Transverse colon (tissue), 4 donors: ENCODE results near the gene HSF5. TPM values are rescaled to one million over a fixed set of nuclear protein-coding genes. Genes with fewer than 3 reads are reported as not detected.
A peak's percentile ranks its signal among the peaks of the same experiment; 100 is the strongest.

Experiments
- DNase-seq: peaks from one replicate; pipeline ENCODE4 v3.0.0-alpha.2; 2019
- H3K27ac ChIP-seq, 4 donors: fragments of 200-600 bp; sonication (generic); 2 replicates each; pipeline ENCODE4 v1.5.1; 2016 to 2018; ENCODE audit warnings: inconsistent platforms in 4 of 4
- H3K27me3 ChIP-seq: fragments of 200-600 bp; sonication (generic); 2 replicates; pipeline ENCODE4 v1.5.1; 2017; ENCODE audit warnings: inconsistent platforms
- H3K36me3 ChIP-seq, 4 donors: fragments of 200-600 bp; sonication (generic); 2 replicates each; pipeline ENCODE4 v1.5.1; 2017 to 2019; ENCODE audit warnings: inconsistent platforms in 4 of 4
- H3K4me1 ChIP-seq, 4 donors: fragments of 200-600 bp; sonication (generic); 2 replicates each; pipeline ENCODE4 v1.5.1; 2017 to 2020; ENCODE audit warnings: inconsistent platforms in 4 of 4
- H3K4me3 ChIP-seq, 4 donors: fragments of 200-600 bp; sonication (generic); 1 replicate in 1 of 4; 2 replicates in 3 of 4; pipeline versions ENCODE4 v1.5.1 to v1.6.1; 2017 to 2019; ENCODE audit warnings: inconsistent platforms in 4 of 4
- H3K9me3 ChIP-seq, 2 donors: fragments of 200-600 bp; sonication (generic); 2 replicates each; pipeline ENCODE4 v1.5.1; 2017 to 2019; ENCODE audit warnings: inconsistent platforms in 2 of 2
- CTCF ChIP-seq, 5 experiments: fragments of 200-600 bp in 3 of 5; fragments of 450-650 bp in 2 of 5; sonication (generic) in 3 of 5; IDR thresholded peaks; 1 replicate in 2 of 5; 2 replicates in 3 of 5; pipeline ENCODE4 v1.5.1; 2016 to 2017; ENCODE audit warnings: antibody characterized with exemption in 5 of 5, inconsistent platforms in 3 of 5, mild to moderate bottlenecking in 2 of 5, moderate library complexity in 1 of 5
- EP300 ChIP-seq: sonication (generic); formaldehyde crosslinking; IDR thresholded peaks from one replicate; pipeline ENCODE4 v1.6.1; 2017; ENCODE audit warnings: antibody characterized with exemption, low read depth
- POLR2A ChIP-seq: fragments of 450-650 bp; IDR thresholded peaks from one replicate; pipeline ENCODE4 v1.6.1; 2016; ENCODE audit warnings: antibody characterized with exemption, mild to moderate bottlenecking, moderate library complexity
- POLR2AphosphoS5 ChIP-seq, 3 donors: sonication (generic); formaldehyde crosslinking; IDR thresholded peaks; one replicate each; pipeline ENCODE4 v1.6.1; 2016; ENCODE audit warnings: antibody characterized with exemption in 3 of 3
- whole genome bisulfite sequencing, 2 donors: methylation state at CpG; one replicate each; pipeline ENCODE4 v1.1.5; 2018; ENCODE audit warnings: low coverage in 1 of 2; 5-methylcytosine and 5-hydroxymethylcytosine counted together
- in situ Hi-C, 4 donors: fragments of 200-750 bp; cut with MboI; loops; one replicate each; pipeline versions ENCODE4 v1.15.0 to v1.15.1; 2017; ENCODE audit warnings: low sequenced_read_pairs in 3 of 4, low pct_ligation_motif_present in 1 of 4, low pct_unique_long_range_greater_than_20kb in 1 of 4
- intact Hi-C: fragments of 100-400 bp; cut with DNase I; formaldehyde crosslinking; loops from one replicate; pipeline ENCODE4 v1.15.1; 2023; ENCODE audit warnings: low total_unique reads
- total RNA-seq, 4 donors: library from RNA; depleted of rRNA; stranded (reverse); fragments of >200 nt; gene quantifications; one replicate each; pipeline ENCODE4 v1.1.0, GENCODE V29; 2016

HSF5 gene
- total RNA-seq, 4 donors from 2014 or later: 0.16 TPM; not detected in 3

GRCh38 chr17:58390884-58391283, 97.3 kb downstream of the HSF5 start:
- no peaks in the 10 kb centered on the region for H3K36me3 ChIP-seq
- TF ChIP-seq POLR2A (no peak), EP300 (no peak), CTCF (IDR thresholded peaks at IDR 0.05) (no peak), POLR2AphosphoS5 (IDR thresholded peaks at IDR 0.05) (no peak)
- no peaks in the 10 kb centered on the region for H3K9me3 ChIP-seq
- peaks cover 4 to 79% (median 28%) of the 10 kb centered on the region in 4 donors for H3K4me1 ChIP-seq
- in situ Hi-C loops: no loop called here
- intact Hi-C loops: no loop called here
- H3K27ac ChIP-seq: peak overlapping the region; percentile 55 to 79 (median 62)
- no peak for DNase-seq
- WGBS, 2 donors: 47 to 76% methylated on average over 2 of the region's 2 CpGs
- H3K27me3 ChIP-seq: no peaks in the 10 kb centered on the region
- H3K4me3 ChIP-seq: no peak overlapping the region

- in situ Hi-C loops: no loop called here
- no peak overlapping the region for H3K4me3 ChIP-seq
- TF ChIP-seq POLR2AphosphoS5 (IDR thresholded peaks at IDR 0.05) (no peak), CTCF (IDR thresholded peaks at IDR 0.05) (no peak), POLR2A (no peak), EP300 (no peak)
- no peak for DNase-seq
- no peaks in the 10 kb centered on the region for H3K27me3 ChIP-seq
- H3K4me1 ChIP-seq: peaks cover 6 to 82% (median 28%) of the 10 kb centered on the region in 4 donors
- H3K9me3 ChIP-seq: no peaks in the 10 kb centered on the region
- intact Hi-C loops: no loop called here
- no peaks in the 10 kb centered on the region for H3K36me3 ChIP-seq
- H3K27ac ChIP-seq: peak overlapping the region; percentile 57 to 79 (median 66)
- WGBS, 2 donors: 14 to 40% methylated on average over 2 to 3 of the region's 3 CpGs
Observed at GRCh38 chr17:58388302-58389190, 99.7 kb downstream of the HSF5 start.

- WGBS, 2 donors: 43 to 55% methylated on average over 1 of the region's 1 CpG
- Histone ChIP-seq H3K27me3 (no peaks in the 10 kb centered on the region), H3K4me1 (peaks cover 7 to 88% (median 34%) of the 10 kb centered on the region in 4 donors), H3K9me3 (no peaks in the 10 kb centered on the region), H3K36me3 (no peaks in the 10 kb centered on the region), H3K27ac (peak overlapping the region; percentile 59 to 79 (median 70)), H3K4me3 (no peak overlapping the region)
- in situ Hi-C loops: no loop called here
- DNase-seq: peak; percentile 66
- intact Hi-C loops: no loop called here
- peak in 1 of 3 donors; percentile 63 for TF ChIP-seq POLR2AphosphoS5 (IDR thresholded peaks at IDR 0.05)
- TF ChIP-seq POLR2A: no peak
Observed at GRCh38 chr17:58387834-58388233, 100.4 kb downstream of the HSF5 start.

GRCh38 chr17:58386708-58387107, 101.5 kb downstream of the HSF5 start:
- intact Hi-C loops (no loop called here), in situ Hi-C loops (no loop called here)
- Histone ChIP-seq H3K4me1 (peaks cover 10 to 88% (median 43%) of the 10 kb centered on the region in 4 donors), H3K27ac (peak overlapping the region in 2 of 4 donors; percentile 68 to 72), H3K4me3 (no peak overlapping the region), H3K9me3 (no peaks in the 10 kb centered on the region), H3K36me3 (no peaks in the 10 kb centered on the region), H3K27me3 (no peaks in the 10 kb centered on the region)
- DNase-seq: no peak
- WGBS, 2 donors: 45 to 52% methylated on average over 2 to 3 of the region's 3 CpGs
- TF ChIP-seq EP300 (no peak), POLR2AphosphoS5 (IDR thresholded peaks at IDR 0.05) (no peak)

- TF ChIP-seq POLR2A (no peak), CTCF (IDR thresholded peaks at IDR 0.05) (no peak), POLR2AphosphoS5 (IDR thresholded peaks at IDR 0.05) (no peak)
Observed at GRCh38 chr17:58385359-58385899, 102.8 kb downstream of the HSF5 start.

More at GRCh38 chr17:58385359-58385899, 102.8 kb downstream of the HSF5 start:
- Histone ChIP-seq H3K4me3 (no peak overlapping the region), H3K27ac (peak overlapping the region in 3 of 4 donors; percentile 54 to 72 (median 57)), H3K9me3 (no peaks in the 10 kb centered on the region), H3K4me1 (peaks cover 12 to 89% (median 49%) of the 10 kb centered on the region in 4 donors), H3K36me3 (no peaks in the 10 kb centered on the region), H3K27me3 (no peaks in the 10 kb centered on the region)
- intact Hi-C loops (no loop called here), in situ Hi-C loops (no loop called here)
- WGBS, 2 donors: 52 to 56% methylated on average over 4 of the region's 4 CpGs
- DNase-seq: no peak
